Mesenchymal stem cell (in vitro differentiated cells and primary cell): Measurements from ENCODE around the gene CECR2.

ENCODE experiments used
- DNase-seq: peaks from one replicate; pipeline ENCODE4 v3.0.0-alpha.2; 2013
- H2AFZ ChIP-seq: one replicate; pipeline ENCODE4 v1.6.1; 2013; ENCODE audit warnings: low read depth, mild to moderate bottlenecking, control low read depth, inconsistent platforms, low read length, moderate library complexity
- H2AK5ac ChIP-seq: 2 replicates; pipeline ENCODE4 v1.6.1; 2013; ENCODE audit warnings: low read length, moderate library complexity, mild to moderate bottlenecking, inconsistent platforms; ENCODE audit not compliant: severe bottlenecking
- H2BK120ac ChIP-seq: one replicate; pipeline ENCODE4 v1.6.1; 2013; ENCODE audit warnings: low read depth, mild to moderate bottlenecking, inconsistent platforms, low read length, moderate library complexity
- H2BK12ac ChIP-seq, 2 experiments: one replicate each; pipeline ENCODE4 v1.6.1; 2013; ENCODE audit warnings: inconsistent platforms in 2 of 2, low read length in 2 of 2, mild to moderate bottlenecking in 2 of 2, moderate library complexity in 2 of 2, control low read depth in 1 of 2
- H2BK15ac ChIP-seq: one replicate; pipeline ENCODE4 v1.6.1; 2013; ENCODE audit warnings: mild to moderate bottlenecking, low read depth, inconsistent platforms; ENCODE audit not compliant: poor library complexity, severe bottlenecking
- H2BK5ac ChIP-seq: 2 replicates; pipeline ENCODE4 v1.6.1; 2013; ENCODE audit warnings: low read depth, mild to moderate bottlenecking, low read length, control low read depth, inconsistent platforms; ENCODE audit not compliant: poor library complexity, severe bottlenecking
- H3K14ac ChIP-seq, 2 experiments: one replicate each; pipeline ENCODE4 v1.6.1; 2013; ENCODE audit warnings: inconsistent platforms in 2 of 2, low read length in 2 of 2, control low read depth in 1 of 2, mild to moderate bottlenecking in 1 of 2, moderate library complexity in 1 of 2
- H3K18ac ChIP-seq, 2 experiments: one replicate each; pipeline ENCODE4 v1.6.1; 2013; ENCODE audit warnings: inconsistent platforms in 2 of 2, low read length in 2 of 2, control low read depth in 1 of 2, low read depth in 1 of 2, mild to moderate bottlenecking in 1 of 2
- H3K23ac ChIP-seq, 2 experiments: one replicate each; pipeline ENCODE4 v1.6.1; 2013; ENCODE audit warnings: inconsistent platforms in 2 of 2, low read length in 2 of 2, mild to moderate bottlenecking in 2 of 2, moderate library complexity in 2 of 2, control low read depth in 1 of 2
- H3K27ac ChIP-seq: 2 replicates; pipeline ENCODE4 v1.5.1; 2013; ENCODE audit warnings: mild to moderate bottlenecking, moderate library complexity, low read length, control low read depth, inconsistent platforms; ENCODE audit not compliant: poor library complexity, severe bottlenecking
- H3K27me3 ChIP-seq, 2 experiments: 2 replicates each; pipeline versions ENCODE4 v1.6.1 to v1.7.0; 2013; ENCODE audit warnings: low read length in 2 of 2, mild to moderate bottlenecking in 2 of 2, moderate library complexity in 2 of 2, control low read depth in 1 of 2, inconsistent platforms in 1 of 2; ENCODE audit not compliant: control insufficient read depth in 1 of 2, insufficient read depth in 1 of 2
- H3K36me3 ChIP-seq, 2 experiments: 2 replicates each; pipeline versions ENCODE4 v1.6.1 to v1.7.0; 2013; ENCODE audit warnings: low read length in 2 of 2, control low read depth in 1 of 2, inconsistent platforms in 1 of 2, low read depth in 1 of 2, mild to moderate bottlenecking in 1 of 2; ENCODE audit not compliant: insufficient read depth in 2 of 2, control insufficient read depth in 1 of 2
- H3K4ac ChIP-seq, 2 experiments: one replicate each; pipeline ENCODE4 v1.6.1; 2013; ENCODE audit warnings: inconsistent platforms in 2 of 2, low read length in 2 of 2, mild to moderate bottlenecking in 2 of 2, moderate library complexity in 2 of 2, control low read depth in 1 of 2, low read depth in 1 of 2
- H3K4me1 ChIP-seq: 2 replicates; pipeline ENCODE4 v1.6.1; 2013; ENCODE audit warnings: low read depth, low read length, control low read depth; ENCODE audit not compliant: control insufficient read depth, insufficient read depth
- H3K4me2 ChIP-seq: 2 replicates; pipeline ENCODE4 v1.6.1; 2013; ENCODE audit warnings: low read length, mild to moderate bottlenecking, inconsistent platforms; ENCODE audit not compliant: poor library complexity, severe bottlenecking
- H3K4me3 ChIP-seq, 2 experiments: 2 replicates each; pipeline versions ENCODE4 v1.5.1 to v1.7.0; 2013; ENCODE audit warnings: low read length in 2 of 2, mild to moderate bottlenecking in 2 of 2, control low read depth in 1 of 2, low read depth in 1 of 2; ENCODE audit not compliant: insufficient read depth in 1 of 2
- H3K79me1 ChIP-seq: replicated peaks from 2 replicates; pipeline ENCODE4 v1.6.1; 2013; ENCODE audit warnings: mild to moderate bottlenecking, control low read depth, low read length, inconsistent platforms; ENCODE audit not compliant: poor library complexity, severe bottlenecking
- H3K9ac ChIP-seq: 2 replicates; pipeline ENCODE4 v1.7.0; 2013; ENCODE audit warnings: mild to moderate bottlenecking, low read length, moderate library complexity
- H3K9me3 ChIP-seq: 2 replicates; pipeline ENCODE4 v1.7.0; 2013; ENCODE audit warnings: mild to moderate bottlenecking, low read length; ENCODE audit not compliant: control insufficient read depth
- H4K8ac ChIP-seq: one replicate; pipeline ENCODE4 v1.6.1; 2013; ENCODE audit warnings: inconsistent platforms, mild to moderate bottlenecking, low read length, moderate library complexity
- H4K91ac ChIP-seq: one replicate; pipeline ENCODE4 v1.6.1; 2013; ENCODE audit warnings: mild to moderate bottlenecking, low read length, inconsistent platforms
- WGBS: methylation state at CpG from one replicate; pipeline ENCODE4 v1.1.7; 2013; ENCODE audit warnings: mixed read lengths; 5-methylcytosine and 5-hydroxymethylcytosine counted together

CECR2 gene

GRCh38 chr22:17587629-17588028 lies 218.4 kb downstream of the CECR2 start:
- H3K14ac ChIP-seq = no peak overlapping the region
- H4K91ac ChIP-seq = no peak overlapping the region
- no peak overlapping the region for H2AFZ ChIP-seq
- H3K4me3 ChIP-seq = no peak overlapping the region
- H2BK5ac ChIP-seq = no peak overlapping the region
- no peak overlapping the region for H3K4me2 ChIP-seq
- no peak overlapping the region for H2BK15ac ChIP-seq
- H2AK5ac ChIP-seq = no peak overlapping the region
- H2BK12ac ChIP-seq = no peak overlapping the region
- H3K27me3 ChIP-seq = no peaks in the 10 kb centered on the region
- no peak overlapping the region for H2BK120ac ChIP-seq
- H3K4ac ChIP-seq = no peak overlapping the region
- H3K9me3 ChIP-seq = no peaks in the 10 kb centered on the region
- WGBS = 92% methylated on average over 14 of the region's 14 CpGs
- H3K4me1 ChIP-seq = no peaks in the 10 kb centered on the region
- H3K36me3 ChIP-seq = peaks cover 38 to 39% of the 10 kb centered on the region in 2 experiments
- no peak for DNase-seq
- no peak overlapping the region for H3K9ac ChIP-seq
- no peak overlapping the region for H4K8ac ChIP-seq
- no peak overlapping the region for H3K18ac ChIP-seq
- H3K23ac ChIP-seq = no peak overlapping the region
- no peak overlapping the region for H3K27ac ChIP-seq
- H3K79me1 ChIP-seq = no peaks in the 10 kb centered on the region

GRCh38 chr22:17588606-17589005 lies 219.3 kb downstream of the CECR2 start:
- no peak overlapping the region for H2BK120ac ChIP-seq
- DNase-seq = no peak
- WGBS = over 99% methylated on average over 11 of the region's 11 CpGs
- H3K9me3 ChIP-seq = no peaks in the 10 kb centered on the region
- H3K18ac ChIP-seq = no peak overlapping the region
- no peak overlapping the region for H2AFZ ChIP-seq
- no peak overlapping the region for H3K27ac ChIP-seq
- H2BK12ac ChIP-seq = no peak overlapping the region
- no peak overlapping the region for H3K4me2 ChIP-seq
- no peak overlapping the region for H3K9ac ChIP-seq
- H2BK15ac ChIP-seq = no peak overlapping the region
- H4K91ac ChIP-seq = no peak overlapping the region
- H2BK5ac ChIP-seq = no peak overlapping the region
- peaks cover 46 to 48% of the 10 kb centered on the region in 2 experiments for H3K36me3 ChIP-seq
- no peaks in the 10 kb centered on the region for H3K27me3 ChIP-seq
- H3K14ac ChIP-seq = no peak overlapping the region
- no peaks in the 10 kb centered on the region for H3K79me1 ChIP-seq
- H3K4me3 ChIP-seq = no peak overlapping the region
- no peak overlapping the region for H4K8ac ChIP-seq
- no peaks in the 10 kb centered on the region for H3K4me1 ChIP-seq
- no peak overlapping the region for H2AK5ac ChIP-seq
- H3K23ac ChIP-seq = no peak overlapping the region
- no peak overlapping the region for H3K4ac ChIP-seq

GRCh38 chr22:17589810-17590375 lies 220.6 kb downstream of the CECR2 start:
- H3K14ac ChIP-seq = no peak overlapping the region
- H3K9ac ChIP-seq = no peak overlapping the region
- H3K4ac ChIP-seq = no peak overlapping the region
- peaks cover 3% of the 10 kb centered on the region for H3K79me1 ChIP-seq
- no peak overlapping the region for H3K23ac ChIP-seq
- H4K91ac ChIP-seq = no peak overlapping the region
- no peak overlapping the region for H2AK5ac ChIP-seq
- H3K18ac ChIP-seq = no peak overlapping the region
- H3K9me3 ChIP-seq = no peaks in the 10 kb centered on the region
- H2BK120ac ChIP-seq = no peak overlapping the region
- no peak overlapping the region for H3K4me3 ChIP-seq
- H3K27me3 ChIP-seq = no peaks in the 10 kb centered on the region
- no peak overlapping the region for H3K27ac ChIP-seq
- H2BK5ac ChIP-seq = no peak overlapping the region
- H2BK15ac ChIP-seq = no peak overlapping the region
- WGBS = 97% methylated on average over 10 of the region's 10 CpGs
- no peak overlapping the region for H3K4me2 ChIP-seq
- no peak for DNase-seq
- no peak overlapping the region for H2AFZ ChIP-seq
- H3K4me1 ChIP-seq = no peaks in the 10 kb centered on the region
- no peak overlapping the region for H4K8ac ChIP-seq
- H2BK12ac ChIP-seq = no peak overlapping the region
- peaks cover 48 to 61% of the 10 kb centered on the region in 2 experiments for H3K36me3 ChIP-seq

GRCh38 chr22:17590586-17590985 lies 221.3 kb downstream of the CECR2 start:
- no peak overlapping the region for H3K14ac ChIP-seq
- no peak overlapping the region for H3K4me3 ChIP-seq
- H2BK120ac ChIP-seq = no peak overlapping the region
- no peak for DNase-seq
- no peak overlapping the region for H3K4ac ChIP-seq
- no peak overlapping the region for H3K27ac ChIP-seq
- H4K91ac ChIP-seq = no peak overlapping the region
- no peak overlapping the region for H2AFZ ChIP-seq
- H2BK5ac ChIP-seq = no peak overlapping the region
- H3K9ac ChIP-seq = no peak overlapping the region
- WGBS = 98% methylated on average over 5 of the region's 5 CpGs
- H2BK12ac ChIP-seq = no peak overlapping the region
- H4K8ac ChIP-seq = no peak overlapping the region
- no peaks in the 10 kb centered on the region for H3K27me3 ChIP-seq
- H3K9me3 ChIP-seq = no peaks in the 10 kb centered on the region
- no peak overlapping the region for H2AK5ac ChIP-seq
- H3K4me1 ChIP-seq = no peaks in the 10 kb centered on the region
- H3K23ac ChIP-seq = no peak overlapping the region
- H3K79me1 ChIP-seq = peaks cover 5% of the 10 kb centered on the region
- H3K4me2 ChIP-seq = no peak overlapping the region
- no peak overlapping the region for H3K18ac ChIP-seq
- peaks cover 55 to 68% of the 10 kb centered on the region in 2 experiments for H3K36me3 ChIP-seq
- no peak overlapping the region for H2BK15ac ChIP-seq
